GM18507 (cell line): ENCODE data around the gene PAX1.

ENCODE experiments used
- DNase-seq: peaks from one replicate; pipeline ENCODE4 v3.0.0; 2011; ENCODE audit warnings: low read depth; ENCODE audit not compliant: insufficient read length; ENCODE audit errors: extremely low spot score
- FAIRE-seq: peaks from 2 replicates; lab custom pipeline; 2011; peaks lifted over from hg19 to GRCh38; lab: Jason Lieb, UNC

Gene PAX1

DNA sequence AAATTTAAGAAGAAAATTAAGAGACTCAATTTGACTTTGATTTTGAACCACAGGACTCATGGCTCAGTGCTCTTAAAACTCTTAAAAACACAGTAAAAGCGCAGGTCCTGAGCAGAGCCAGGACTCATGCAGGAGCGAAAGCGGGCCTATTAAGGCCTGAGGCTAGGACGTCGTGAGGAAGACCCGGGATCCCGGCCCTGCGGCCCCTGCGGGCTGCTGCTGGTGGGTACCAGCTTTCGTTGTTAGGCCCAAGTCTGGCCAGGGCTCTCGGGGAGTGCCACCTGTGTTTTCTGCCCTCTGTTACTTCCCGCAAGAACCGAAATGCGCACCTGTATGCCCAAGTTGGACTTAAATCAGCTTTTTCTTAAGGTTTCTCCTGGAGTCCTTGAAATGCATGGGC lies 3.4 kb upstream of the PAX1 start:
- FAIRE-seq: no peak
- DNase-seq: no peak

DNA sequence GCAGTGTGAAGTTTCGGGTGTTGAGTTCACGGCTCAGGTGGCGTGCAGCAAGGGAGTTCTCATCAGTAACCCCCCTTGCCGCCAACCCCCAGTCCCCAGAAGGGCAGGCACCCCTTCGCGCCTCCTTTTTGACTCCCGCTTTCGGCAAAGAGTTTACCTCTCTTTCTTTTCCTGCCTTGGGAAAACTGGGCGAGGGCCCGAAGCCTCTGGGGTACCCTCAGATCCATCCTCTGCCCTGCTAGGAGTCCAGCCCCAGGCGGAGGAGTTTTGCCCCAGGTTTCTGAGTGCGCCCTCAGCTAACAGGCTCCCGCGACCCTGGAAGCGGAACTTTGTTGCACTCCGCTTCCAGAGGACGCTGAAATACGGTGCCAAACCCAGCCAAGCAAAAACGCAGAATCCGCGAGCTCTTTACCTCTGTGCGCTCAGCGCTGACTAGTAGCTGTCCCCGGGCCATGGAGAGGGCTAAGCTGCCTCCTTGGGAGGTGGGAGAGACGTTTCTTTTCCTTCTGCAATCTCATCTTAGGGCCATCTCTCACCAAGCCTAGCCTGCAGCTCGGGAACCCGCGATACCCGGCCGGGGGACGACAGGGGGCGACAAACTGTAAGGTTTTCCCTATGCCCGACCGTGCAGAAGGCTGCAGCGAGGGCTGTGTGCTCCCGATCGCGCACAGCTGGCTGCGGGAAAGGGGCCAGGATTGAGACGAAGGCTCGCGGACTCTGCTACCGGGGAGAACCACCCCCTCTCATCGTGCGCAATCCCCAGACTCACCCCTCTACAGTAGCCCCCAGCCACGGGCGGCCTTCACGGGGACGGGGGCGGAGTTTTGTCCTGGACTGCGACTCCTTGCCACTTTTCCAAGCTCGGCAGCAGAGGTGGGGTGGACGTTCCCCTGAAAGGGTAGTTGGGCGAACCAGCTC lies 2.7 kb upstream of the PAX1 start:
- FAIRE-seq: no peak

DNA sequence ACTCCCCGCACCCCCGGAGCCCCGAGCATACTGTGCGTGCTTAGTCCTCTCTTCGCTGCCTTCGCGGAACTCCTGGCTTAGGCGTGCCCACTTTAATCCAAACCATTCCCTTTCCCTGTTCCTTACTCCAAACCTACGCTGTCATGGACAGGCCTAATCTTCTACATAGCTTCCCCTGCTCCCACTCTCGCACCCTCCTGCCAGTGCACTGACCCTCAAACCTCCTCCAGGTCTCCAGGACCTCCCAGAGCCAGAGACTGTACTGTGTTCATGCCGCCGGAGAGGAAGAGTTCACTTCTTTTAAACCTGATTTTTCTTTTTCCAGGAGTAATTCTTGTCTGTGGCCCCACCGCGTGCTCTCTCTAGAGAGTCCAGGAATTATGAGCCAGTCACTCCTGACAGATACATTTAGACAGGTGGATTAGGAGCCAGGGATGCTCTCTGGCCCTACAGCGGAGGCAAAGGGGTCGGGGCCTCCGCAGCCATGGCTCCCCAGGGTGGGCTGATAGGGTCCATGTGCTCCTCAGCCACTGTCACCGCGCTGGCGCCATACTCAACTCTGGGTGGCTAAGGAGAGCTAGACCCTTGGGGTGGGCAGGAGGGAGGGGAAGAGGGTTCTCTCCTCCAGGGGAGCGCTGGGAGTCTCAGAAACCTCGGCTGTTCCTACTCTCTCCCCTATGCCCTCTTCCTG lies 1.6 kb upstream of the PAX1 start:
- DNase-seq (no peak), FAIRE-seq (no peak)

More for the DNA sequence above, 2.7 kb upstream of the PAX1 start:
- DNase-seq: no peak

DNA sequence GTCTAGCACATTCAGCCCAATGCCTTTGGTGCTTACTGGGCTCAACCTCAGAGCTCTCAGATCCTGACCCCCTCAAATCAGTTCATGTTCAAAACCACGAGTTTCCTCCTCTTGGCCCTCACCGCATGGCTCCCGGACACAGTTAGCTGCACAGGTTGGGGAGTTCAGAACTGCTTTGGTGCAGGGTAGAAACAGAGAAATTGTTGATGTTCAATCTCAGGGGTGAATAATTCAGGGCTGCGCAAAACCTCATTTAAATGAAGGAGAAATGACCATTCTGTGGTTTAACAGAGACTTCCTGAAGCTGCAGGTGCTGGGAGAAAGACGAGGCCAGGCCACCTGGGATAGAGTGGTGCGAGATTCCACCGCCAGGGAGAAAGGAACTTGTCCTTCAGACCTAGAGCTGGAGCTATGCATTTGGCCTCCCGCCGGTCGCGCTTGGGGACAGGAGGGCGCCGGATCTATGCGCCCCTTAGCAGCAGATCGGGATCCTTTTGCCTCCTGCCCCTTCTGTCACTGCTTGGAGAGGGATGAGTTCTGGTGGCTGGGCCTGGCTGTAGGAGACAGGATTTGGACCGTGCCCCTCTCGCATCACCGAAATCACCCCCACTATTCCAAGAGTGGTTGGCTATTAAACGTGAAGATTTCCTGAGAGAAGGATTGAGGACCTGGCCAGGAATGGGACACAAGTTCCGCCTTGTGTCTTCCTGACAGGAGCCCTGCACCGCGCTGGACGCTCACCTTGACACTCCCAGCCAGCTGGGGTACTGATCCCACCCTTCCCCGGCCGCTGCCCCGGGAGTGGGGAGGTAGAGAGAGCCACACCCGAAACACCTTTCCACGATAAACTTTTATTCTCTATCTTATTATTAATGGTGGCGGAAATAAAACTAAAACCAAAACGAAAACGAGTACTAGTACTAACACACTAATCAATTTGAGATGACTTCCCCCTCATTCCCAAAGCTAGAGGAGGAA lies 767 bp upstream of the PAX1 start:
- FAIRE-seq (no peak), DNase-seq (no peak)

DNA sequence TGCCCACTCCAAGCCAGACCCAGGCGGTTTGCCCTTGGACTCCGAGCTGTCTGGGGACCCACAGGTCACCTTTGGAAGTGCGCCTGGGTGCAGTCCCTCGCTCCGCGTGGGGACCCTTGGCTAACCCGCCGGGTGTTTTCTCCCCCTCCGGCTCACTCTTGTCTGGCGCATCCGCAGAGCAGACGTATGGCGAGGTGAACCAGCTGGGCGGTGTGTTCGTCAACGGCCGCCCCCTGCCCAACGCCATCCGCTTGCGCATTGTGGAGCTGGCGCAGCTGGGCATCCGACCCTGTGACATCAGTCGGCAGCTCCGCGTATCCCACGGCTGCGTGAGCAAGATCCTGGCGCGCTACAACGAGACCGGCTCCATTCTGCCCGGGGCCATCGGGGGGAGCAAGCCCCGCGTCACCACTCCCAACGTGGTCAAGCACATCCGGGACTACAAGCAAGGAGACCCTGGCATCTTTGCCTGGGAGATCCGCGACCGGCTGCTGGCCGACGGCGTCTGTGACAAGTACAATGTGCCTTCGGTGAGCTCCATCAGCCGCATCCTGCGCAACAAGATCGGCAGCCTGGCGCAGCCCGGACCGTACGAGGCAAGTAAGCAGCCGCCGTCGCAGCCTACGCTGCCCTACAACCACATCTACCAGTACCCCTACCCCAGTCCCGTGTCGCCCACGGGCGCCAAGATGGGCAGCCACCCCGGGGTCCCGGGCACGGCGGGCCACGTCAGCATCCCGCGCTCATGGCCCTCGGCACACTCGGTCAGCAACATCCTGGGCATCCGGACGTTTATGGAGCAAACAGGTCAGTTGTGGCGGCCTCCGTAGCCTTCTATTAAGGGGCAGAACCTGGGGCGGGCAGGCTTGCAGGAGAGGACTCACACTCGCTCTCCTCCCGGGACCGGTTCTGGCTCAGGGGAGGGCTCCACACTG lies 1.1 kb downstream of the PAX1 start:
- FAIRE-seq: no peak
- no peak for DNase-seq

DNA sequence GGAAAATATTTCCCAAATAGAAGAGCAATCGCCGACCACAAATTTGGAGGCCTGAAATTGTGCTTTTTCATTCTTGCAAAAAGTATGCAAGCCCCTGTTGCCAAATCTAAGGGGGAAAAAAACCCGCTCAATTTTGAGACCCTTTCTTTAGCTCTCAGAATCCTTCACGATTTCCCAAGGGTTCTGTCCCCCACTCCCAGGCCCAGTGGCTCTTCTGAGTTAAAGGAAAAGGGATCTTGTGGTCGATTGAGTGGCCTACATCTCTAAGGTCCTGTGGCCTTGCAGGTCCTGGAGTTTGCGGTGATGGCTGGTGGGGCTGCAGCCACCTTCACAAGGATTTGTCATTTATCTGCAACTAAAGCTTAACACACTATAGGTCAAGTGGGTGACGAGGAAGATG lies 1.8 kb downstream of the PAX1 start:
- no peak for DNase-seq
- FAIRE-seq: no peak

DNA sequence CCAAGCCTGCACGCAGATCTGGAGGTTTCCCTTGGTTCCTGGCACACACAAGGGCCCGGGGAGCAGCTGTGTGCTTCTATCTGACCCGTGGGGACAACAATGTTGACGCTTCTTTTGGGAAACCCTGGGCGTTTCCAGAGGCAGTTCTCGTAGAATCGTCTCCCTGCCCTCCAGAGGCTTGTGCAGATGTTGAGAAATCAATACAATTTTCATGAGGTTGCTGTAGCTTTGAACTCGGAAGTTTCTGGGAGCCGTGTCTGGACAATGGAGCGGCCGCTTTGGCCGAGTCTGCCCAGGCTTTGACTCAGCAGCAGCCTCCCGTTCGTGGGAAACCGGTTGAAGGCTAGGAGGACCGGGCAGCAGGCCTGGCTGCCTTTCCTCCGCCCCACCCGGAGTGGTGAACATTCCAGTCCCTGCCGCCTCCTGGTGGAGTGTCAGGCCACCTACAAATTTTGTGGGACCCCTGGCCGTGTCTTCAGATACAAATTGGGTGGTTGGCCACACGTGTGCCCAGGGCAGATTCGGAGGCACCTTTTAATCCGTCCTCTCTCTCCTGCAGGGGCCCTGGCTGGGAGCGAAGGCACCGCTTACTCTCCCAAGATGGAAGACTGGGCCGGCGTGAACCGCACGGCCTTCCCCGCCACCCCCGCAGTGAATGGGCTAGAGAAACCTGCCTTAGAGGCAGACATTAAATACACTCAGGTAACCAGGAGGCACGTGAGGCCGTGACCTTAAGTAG lies 2.7 kb downstream of the PAX1 start:
- DNase-seq (no peak), FAIRE-seq (no peak)

DNA sequence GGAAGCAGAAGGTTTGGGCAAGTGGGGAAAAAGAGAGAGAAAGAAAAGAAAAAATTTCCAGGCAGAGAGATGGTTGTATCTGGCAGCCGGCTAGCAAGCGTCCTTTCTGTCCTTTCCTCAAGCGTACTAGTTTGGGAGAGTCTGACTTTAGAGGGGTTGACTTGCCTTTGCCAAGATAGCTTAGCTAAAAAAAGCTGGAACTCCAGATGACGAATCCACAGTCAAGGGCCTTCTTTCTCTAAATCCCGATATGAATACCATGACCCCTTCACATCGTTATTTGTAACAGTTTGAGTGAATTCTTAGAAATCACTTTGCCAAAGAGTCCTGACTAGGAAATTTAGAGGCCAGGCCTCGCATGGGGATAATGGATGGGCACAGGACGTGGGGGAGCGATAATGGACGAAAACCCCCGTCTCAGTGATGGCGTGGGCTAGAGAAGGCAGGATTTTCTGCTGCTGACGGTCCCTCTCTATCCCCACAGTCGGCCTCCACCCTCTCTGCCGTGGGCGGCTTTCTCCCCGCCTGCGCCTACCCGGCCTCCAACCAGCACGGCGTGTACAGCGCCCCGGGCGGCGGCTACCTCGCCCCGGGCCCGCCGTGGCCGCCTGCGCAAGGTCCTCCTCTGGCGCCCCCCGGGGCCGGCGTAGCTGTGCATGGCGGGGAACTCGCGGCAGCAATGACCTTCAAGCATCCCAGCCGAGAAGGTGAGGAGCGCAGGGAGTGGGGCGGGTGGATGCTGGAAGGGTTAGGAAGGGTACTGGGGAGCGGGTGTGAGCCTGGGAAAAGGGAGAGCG lies 3.5 kb downstream of the PAX1 start:
- FAIRE-seq: no peak
- DNase-seq: no peak

DNA sequence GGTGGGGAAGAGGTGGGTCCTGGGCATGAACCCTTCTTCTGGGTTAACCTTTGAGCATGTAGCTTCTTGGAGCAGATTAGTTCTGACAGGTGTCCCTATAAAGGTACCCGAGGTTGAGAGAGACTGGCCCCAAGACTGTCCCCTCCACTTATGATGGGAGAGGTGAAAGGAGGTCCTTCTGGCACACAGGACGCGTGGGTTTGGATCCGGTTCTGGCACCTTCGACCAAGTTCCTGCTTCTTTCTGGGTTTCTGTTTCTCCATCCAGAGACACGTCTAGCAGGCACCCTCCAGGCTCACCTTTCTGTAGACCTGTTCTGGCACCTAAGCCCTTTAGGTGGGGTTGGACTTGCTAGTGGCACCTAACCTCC lies 4.1 kb downstream of the PAX1 start:
- DNase-seq: no peak
- no peak for FAIRE-seq

DNA sequence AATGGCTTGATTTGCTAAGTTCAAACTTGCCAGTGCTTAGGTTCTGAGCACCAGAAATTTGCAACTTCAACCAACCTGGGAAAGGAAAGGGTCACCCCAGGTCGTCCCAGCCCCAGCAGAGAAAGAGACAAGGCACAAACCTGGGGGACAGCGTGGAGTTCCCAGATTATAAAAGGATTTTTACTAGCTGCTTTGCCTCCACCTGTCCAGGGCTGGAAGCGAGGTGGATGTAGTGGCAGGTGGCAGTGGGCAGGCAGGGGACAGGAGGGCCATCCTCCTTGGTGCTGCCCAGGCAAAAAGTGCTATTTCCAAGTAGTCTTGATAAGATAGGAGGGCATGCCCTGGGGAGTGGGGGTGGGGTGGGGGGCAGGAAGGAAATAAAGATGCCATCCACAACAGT lies 4.9 kb downstream of the PAX1 start:
- DNase-seq: no peak

DNA sequence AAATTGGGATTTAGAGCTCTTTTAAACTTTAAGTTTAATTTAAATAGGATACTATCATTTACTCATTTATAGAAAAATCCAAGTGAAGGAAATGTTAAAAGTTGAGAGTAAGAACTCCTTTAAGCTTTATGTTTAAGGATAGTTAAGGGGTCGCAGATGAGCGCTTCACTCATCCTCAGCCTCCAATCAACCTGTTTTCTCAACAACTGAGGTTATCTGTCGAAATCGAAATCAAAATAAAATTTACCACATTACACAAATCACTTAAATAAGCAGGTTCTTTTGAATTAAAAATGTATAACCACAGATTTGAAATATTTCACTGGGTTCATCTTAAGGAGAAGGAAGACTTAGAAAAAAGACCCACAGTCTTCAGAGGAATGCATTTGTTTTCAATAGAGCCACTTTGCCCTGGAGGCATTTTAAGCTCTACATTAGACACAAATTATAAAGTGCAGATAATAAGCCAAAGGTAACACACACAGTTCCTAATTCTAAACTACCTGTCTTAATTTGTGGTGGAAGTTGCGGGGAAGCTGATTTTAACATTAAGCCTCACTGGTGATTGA lies 5.5 kb downstream of the PAX1 start:
- DNase-seq (no peak), FAIRE-seq (no peak)

More for the DNA sequence above, 4.9 kb downstream of the PAX1 start:
- FAIRE-seq: no peak

DNA sequence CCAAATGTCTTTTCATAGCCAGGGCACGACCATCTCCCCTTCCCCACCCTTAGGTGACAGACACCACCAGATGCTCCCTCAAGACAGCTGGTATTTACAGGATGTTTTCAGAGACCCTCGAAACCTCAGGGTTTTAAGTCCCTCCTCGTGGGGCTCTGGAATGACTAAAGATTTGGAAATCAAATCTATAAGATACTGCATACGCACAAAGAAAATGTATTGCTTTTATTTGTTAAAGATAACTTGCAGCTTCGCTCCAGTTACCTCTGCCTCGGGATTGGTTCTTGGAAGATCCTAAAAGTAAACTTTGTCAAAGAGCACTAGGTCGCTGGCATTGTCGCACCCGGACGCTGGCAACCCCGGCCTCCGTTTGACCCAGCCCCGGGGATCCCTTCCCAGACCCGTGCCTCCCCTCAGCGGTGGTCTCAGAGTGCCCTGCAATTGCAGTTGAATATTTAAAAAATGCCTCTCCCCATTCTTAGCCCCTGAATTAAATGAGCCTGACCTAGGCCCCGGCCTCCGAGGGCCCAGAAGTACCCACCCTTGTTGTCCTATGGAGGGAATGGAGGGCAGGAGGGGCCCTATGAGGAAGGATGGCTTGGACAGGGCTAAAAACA lies 7.1 kb downstream of the PAX1 start:
- no peak for FAIRE-seq

DNA sequence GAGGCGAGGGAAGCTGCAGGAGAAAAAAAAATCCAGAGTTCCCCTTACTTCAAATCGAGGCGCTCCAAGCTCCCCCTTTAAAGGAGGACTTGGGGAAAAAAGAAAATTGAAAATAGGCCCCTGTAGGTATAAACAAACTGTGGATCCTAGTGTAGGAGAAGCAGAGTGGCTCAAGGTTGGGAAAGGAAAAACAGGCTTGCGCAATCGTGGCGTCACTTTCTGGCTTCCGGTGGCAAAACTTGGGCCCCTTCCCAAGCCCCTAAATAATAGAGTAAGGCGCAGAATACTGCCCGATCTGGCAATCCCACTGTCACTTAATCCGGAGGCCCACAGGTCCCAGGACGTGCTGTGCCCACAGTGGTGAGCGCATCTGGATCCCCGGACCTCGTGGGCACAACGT lies 8.0 kb downstream of the PAX1 start:
- FAIRE-seq: no peak

More for the DNA sequence above, 7.1 kb downstream of the PAX1 start:
- no peak for DNase-seq

DNA sequence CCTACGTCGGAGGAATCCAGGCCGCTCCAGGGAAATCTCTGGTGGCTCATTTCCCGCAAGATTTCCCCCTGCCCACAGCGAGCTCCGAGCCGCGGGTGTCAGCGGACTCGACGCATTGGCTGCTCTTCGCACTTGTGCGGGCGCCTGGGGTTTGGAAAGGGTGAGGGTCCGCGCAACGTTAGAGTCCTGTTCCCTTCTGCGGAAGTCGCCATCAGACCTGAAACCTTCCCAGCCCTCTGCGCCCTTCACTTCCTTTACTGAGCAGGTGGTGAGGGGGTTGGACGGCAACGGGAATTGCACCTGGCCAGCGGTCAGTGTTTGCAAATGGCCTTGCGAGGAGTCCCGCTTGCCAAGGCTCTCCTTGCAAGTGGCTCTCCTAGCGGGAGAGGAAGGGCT lies 8.4 kb downstream of the PAX1 start:
- no peak for DNase-seq
- FAIRE-seq: no peak

More for the DNA sequence above, 8.0 kb downstream of the PAX1 start:
- no peak for DNase-seq

DNA sequence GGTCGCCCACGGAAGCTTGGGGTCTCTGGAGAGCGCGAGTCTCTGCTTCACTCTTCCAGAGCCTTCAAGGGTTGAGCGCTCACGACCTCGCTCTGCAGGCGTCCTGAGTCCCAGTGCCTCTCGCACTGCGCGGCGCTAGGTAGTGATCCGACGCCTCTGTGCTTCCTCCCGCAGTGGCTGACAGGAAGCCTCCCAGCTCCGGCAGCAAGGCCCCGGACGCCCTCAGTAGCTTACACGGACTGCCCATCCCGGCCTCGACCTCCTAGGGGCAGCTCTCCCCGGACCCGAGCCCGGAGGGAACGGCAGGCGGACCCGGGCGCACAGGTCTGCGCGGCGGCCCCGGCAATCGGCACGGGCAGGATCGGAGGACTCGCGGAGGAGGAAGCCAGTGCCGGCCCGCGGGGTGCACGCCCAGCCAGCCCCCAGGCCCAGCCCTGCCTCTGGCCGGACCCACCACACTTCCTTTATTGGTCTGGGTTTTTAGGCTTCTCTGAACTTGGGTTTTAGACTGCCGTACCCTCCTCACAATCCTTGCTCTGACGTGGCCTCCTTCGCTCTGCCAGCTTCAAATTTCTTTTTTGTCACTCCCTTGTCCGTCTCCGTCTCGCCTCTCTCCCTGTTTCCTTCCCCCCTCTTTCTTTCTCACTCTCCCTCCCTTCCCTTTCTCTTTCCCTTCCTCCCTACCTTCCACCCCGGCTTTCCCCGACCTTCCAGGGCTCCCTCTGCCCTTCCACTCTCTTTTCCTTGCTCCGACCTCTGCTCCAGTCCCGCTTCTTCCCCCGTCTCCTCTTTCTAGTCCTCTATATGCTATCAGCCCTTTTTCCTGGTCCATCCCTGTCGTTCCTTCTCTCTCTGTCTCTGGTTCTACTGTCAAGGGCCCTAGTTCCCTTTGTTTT lies 9.1 kb downstream of the PAX1 start:
- no peak for FAIRE-seq
- no peak for DNase-seq
